Coronary artery (tissue), 2 donors: Measurements from ENCODE around the gene MTHFD2.

Experiments
- DNase-seq: peaks from one replicate; pipeline ENCODE4 v3.0.0-alpha.2; 2017; ENCODE audit warnings: low spot score
- H3K27ac ChIP-seq, 2 donors: fragments of 200-600 bp; sonication (generic); one replicate each; pipeline ENCODE4 v1.5.1; 2016 to 2019
- H3K4me3 ChIP-seq: fragments of 200-600 bp; sonication (generic); 2 replicates; pipeline ENCODE4 v1.5.1; 2016; ENCODE audit warnings: mild to moderate bottlenecking, moderate library complexity
- TF ChIP-seq, protein P1 (sequence below): fragments of 200-600 bp; sonication (generic); IDR thresholded peaks from one replicate; pipeline ENCODE4 v1.5.1; 2019; ENCODE audit warnings: antibody characterized with exemption

MTHFD2 gene

DNA sequence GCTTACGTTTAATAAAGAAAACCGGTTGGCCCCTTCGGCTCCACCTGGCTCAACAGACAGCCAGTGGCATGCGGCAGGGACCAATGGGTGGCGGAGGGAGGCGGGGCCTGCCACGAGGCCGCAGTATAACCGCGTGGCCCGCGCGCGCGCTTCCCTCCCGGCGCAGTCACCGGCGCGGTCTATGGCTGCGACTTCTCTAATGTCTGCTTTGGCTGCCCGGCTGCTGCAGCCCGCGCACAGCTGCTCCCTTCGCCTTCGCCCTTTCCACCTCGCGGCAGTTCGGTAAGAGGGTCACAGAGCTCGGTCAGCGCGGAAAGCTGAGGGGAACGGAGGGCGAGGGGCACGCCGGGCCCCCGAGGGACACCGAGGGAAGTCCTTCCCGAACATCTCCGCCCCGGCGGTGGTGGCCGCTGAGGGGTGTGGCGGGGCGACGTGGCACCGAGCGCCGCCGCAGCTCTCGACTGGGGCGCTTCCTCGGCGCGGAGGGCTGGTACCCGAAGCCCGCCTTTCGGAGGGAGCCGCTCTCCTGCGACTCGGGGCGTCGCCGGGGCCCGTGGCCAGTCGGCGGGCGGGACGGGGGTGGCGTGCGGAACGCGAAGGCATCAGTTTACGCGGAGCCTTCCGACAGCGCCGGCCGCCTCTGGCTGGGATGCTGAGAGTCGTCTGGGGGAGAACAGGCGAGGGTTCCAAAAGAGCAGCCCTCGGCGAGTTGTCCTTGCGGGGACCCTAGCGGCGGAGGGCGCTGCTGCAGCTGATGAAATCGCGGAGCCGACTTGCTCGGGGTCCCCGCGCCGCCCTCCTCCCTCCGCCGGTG lies at the start of gene MTHFD2:
Gene MTHFD2, plus strand, starts transcription at position 155 of the 814 bp plus-strand sequence. Its CDS starts 27 bp downstream, at position 182.
- peak within 1 kb of the TSS; percentile 94 to 95 for H3K27ac ChIP-seq
- TF ChIP-seq, protein P1, sequence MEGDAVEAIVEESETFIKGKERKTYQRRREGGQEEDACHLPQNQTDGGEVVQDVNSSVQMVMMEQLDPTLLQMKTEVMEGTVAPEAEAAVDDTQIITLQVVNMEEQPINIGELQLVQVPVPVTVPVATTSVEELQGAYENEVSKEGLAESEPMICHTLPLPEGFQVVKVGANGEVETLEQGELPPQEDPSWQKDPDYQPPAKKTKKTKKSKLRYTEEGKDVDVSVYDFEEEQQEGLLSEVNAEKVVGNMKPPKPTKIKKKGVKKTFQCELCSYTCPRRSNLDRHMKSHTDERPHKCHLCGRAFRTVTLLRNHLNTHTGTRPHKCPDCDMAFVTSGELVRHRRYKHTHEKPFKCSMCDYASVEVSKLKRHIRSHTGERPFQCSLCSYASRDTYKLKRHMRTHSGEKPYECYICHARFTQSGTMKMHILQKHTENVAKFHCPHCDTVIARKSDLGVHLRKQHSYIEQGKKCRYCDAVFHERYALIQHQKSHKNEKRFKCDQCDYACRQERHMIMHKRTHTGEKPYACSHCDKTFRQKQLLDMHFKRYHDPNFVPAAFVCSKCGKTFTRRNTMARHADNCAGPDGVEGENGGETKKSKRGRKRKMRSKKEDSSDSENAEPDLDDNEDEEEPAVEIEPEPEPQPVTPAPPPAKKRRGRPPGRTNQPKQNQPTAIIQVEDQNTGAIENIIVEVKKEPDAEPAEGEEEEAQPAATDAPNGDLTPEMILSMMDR = peak; percentile 90
- peak within 1 kb of the TSS; percentile 76 for H3K4me3 ChIP-seq
- peak; percentile 95 for DNase-seq

DNA sequence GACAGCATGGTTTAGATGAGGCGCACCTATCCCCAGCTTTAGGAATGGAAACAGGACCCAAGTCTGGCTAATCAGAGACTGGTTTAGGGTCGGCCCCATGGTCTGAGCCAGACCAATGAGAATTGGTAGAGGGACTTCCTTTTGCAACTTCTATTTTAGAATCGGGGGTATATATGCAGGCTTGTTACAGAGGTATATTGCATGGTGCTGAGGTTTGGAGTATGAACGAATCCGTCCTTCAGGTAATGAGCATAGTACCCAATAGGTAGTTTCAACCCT lies 49.2 kb upstream of the MTHFD2 start:
- Histone ChIP-seq H3K4me3 (no peak overlapping the region), H3K27ac (no peak overlapping the region)
- DNase-seq = no peak
- TF ChIP-seq, protein P1 = no peak

DNA sequence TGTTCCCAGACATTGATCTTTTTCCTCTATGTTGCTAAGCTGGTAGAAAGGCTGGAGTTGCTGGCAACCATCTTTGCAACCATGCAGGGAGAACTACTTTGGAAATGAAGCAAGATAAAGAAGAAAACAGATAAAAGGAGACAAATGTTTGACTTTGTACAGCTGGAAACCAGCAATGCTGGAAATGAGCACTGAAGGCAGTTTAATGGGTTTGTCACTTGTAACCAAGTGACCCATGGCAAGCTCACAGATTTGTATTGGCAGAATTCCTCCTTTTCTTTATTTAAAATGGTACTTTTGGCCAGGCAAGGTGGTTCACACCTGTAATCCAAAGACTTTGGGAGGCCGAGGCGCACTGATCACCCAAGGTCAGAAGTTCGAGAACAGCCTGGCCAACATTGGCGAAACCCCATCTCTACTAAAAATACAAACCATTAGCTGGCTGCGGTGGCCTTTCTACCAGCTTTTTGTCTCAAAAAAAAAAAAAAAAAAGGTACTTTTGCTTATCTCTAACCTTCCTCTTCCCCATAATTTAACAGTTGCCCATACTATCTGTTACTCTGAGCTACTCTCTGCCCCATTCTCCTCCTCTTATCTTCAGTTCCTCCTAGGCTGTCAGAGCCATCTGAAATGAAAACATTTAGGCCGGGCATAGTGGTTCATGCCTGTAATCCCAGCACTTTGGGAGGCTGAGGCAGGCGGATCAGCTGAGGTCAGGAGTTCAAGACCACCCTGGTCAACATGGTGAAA lies 48.7 kb upstream of the MTHFD2 start:
- no peak overlapping the region for H3K4me3 ChIP-seq
- no peak overlapping the region for H3K27ac ChIP-seq
- no peak for DNase-seq
- TF ChIP-seq, protein P1 = no peak

DNA sequence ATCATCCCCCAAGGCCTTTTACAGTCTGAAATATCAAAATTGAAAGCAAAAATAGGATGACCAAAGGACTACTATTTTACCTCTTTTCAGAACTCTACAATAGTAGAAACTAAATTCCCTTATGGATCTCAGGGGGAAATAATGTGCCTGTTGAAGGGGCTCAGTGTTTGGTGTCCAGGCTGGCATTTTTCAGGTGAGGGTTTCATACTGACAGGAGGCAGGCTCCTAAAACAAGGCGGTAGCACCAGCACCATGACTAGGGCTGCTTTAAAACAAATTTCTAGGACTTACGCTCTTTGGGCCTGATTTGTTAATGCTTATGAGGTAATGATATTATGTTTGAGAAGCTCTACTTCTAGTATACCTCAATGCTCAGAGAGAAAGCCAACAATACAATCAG lies 45.5 kb upstream of the MTHFD2 start:
- no peak overlapping the region for H3K27ac ChIP-seq
- H3K4me3 ChIP-seq = no peak overlapping the region
- no peak for DNase-seq
- TF ChIP-seq, protein P1 = no peak

DNA sequence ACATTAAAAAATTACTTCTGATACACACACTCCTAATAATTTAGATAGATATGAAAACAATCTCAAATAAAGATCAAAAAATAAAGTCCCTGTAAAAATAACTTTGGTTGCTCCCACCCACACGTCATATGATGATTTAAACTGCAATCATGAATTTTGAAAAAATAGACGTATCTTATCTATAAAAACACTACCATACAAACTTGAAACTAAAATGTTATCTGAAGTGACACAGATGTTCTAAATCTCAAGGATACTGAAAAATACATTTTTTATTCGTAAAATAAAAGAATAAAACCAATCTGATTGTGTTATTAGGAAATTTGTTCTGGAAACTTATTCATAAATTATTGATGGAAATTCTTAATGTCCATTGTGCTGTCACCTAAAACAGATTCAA lies 42.6 kb upstream of the MTHFD2 start:
- no peak overlapping the region for H3K27ac ChIP-seq
- TF ChIP-seq, protein P1 = no peak
- no peak overlapping the region for H3K4me3 ChIP-seq
- no peak for DNase-seq

DNA sequence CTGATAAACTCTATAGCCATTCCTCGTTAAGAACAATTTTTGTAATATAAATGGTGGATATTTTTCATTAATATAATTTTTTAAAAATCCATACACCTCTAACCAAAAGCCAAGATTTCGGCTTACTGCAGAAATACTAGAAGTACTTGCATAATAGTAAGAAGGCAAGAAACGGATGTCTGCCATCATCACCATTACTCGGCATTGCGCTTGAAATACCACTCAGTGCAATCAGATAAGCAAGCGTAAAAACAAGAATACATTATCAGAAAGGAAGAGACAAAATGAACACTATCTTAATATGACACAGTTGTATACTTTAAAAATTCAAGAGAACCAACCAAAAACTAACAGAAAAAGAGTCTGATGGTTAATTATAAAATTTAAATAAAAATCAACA lies 35.5 kb upstream of the MTHFD2 start:
- H3K4me3 ChIP-seq = no peak overlapping the region
- TF ChIP-seq, protein P1 = no peak
- DNase-seq = no peak
- no peak overlapping the region for H3K27ac ChIP-seq

DNA sequence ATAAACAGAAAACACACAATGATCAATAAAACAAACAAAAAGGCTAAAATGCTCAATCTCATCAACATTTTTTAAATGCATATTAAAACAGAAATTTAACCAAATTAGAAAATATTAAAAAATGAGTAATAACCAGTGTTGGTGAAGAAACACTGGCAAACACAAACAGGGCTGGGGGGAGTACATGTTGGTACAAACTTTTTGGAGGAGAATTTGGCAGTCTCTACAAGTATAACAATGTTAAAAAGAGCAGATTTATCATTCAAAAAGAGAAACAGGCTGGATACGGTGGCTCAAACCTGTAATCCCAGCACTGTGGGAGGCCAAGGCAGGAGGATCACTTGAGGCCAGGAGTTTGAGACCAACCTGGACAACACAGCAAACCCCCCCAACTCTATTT lies 33.7 kb upstream of the MTHFD2 start:
- no peak overlapping the region for H3K27ac ChIP-seq
- TF ChIP-seq, protein P1 = no peak
- no peak for DNase-seq
- no peak overlapping the region for H3K4me3 ChIP-seq
